Activated CD4-positive, alpha-beta T cell treated with anti-CD3 and anti-CD28 coated beads, Interleukin-2, amount 10 ng/mL, durations not matched to agents 24 days and 14 days (primary cell): ENCODE data around the gene MAP2K3. TPM values are rescaled to one million over a fixed set of nuclear protein-coding genes. Genes with fewer than 3 reads are reported as not detected.
"Not testable (repeated sequence)": the region's sequence is repeated elsewhere in the genome, so short reads cannot be mapped to it uniquely, and the experiment has no call there.

Source experiments
- DNase-seq: peaks from one replicate; pipeline ENCODE4 v3.0.0; 2022
- H3K27ac Mint-ChIP-seq: one replicate; pipeline ENCODE4 v1.8.0; 2022; ENCODE audit warnings: mild to moderate bottlenecking, mixed read lengths
- H3K27me3 Mint-ChIP-seq: one replicate; pipeline ENCODE4 v1.8.0; 2022; ENCODE audit warnings: mixed read lengths
- H3K36me3 Mint-ChIP-seq: one replicate; pipeline ENCODE4 v1.8.0; 2022; ENCODE audit warnings: low read depth, mild to moderate bottlenecking, mixed read lengths
- H3K4me1 Mint-ChIP-seq: one replicate; pipeline ENCODE4 v1.8.0; 2021; ENCODE audit warnings: mixed read lengths
- H3K4me3 Mint-ChIP-seq: one replicate; pipeline ENCODE4 v1.8.0; 2022; ENCODE audit warnings: mild to moderate bottlenecking, moderate library complexity, mixed read lengths
- H3K9me3 Mint-ChIP-seq: one replicate; pipeline ENCODE4 v1.8.0; 2021; ENCODE audit warnings: mixed read lengths
- intact Hi-C: fragments of 100-400 bp; cut with micrococcal nuclease; formaldehyde crosslinking; loops from one replicate; pipeline ENCODE4 v1.15.1; 2023
- total RNA-seq: library from RNA; stranded (reverse); gene quantifications from 2 replicates; pipeline ENCODE4 v1.2.3, GENCODE V29; 2022

Gene MAP2K3
- total RNA-seq, 1 donor from 2014 or later = 166 TPM

DNA sequence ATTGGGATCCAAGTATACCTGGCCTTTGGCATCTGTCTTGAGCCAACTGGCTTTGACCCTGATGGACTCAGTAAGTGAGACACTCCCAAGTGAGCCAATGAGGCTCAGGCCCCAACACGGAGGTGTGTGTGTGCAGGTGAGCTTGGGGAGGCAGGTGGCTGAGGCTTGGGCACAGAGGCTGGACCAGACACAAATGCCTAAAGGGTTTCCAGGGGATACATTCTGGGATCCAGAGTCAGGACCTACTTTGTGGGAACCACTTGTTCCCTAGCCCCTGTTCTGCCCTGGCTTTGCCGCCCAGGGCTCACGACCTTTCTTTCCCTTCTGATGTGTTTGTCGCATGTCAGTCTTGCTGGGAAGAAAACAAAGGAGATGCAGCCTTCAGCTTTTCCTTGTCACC, 56.8 kb downstream of the MAP2K3 start:
- H3K4me1 Mint-ChIP-seq, H3K27me3 Mint-ChIP-seq, H3K36me3 Mint-ChIP-seq, DNase-seq, H3K4me3 Mint-ChIP-seq, intact Hi-C loops, H3K9me3 Mint-ChIP-seq, H3K27ac Mint-ChIP-seq: not testable (repeated sequence)

DNA sequence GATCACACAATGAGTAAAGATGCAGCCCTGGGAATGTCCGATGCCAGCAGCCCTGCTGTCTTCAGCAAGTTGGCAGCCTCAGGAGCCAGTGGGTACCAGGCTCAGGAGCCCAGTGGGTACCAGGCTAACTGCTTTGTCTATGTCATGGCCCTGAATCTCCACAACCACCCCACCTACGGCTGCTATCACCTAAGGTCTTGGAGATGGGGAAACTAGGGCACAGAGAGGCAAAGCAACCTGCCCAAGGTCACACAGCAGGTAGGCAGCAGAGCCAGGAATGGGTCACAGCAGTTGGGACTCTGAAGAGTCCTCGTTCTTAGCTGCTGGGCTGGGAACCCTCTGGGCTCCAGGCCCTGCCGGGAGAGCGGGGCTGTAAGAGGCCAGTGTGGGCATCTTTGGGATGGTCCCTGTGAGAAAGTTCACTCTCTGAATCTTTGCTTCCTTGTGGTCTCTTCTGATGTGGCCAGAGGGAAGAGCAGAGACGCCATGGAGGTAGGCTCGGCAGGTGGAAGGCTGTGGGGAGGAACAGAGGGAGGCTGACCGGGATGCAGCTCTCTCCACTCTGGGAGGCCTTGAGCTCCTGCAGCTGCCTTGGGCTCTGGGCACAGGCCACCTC, 57.5 kb downstream of the MAP2K3 start:
- intact Hi-C loops, H3K4me3 Mint-ChIP-seq, H3K36me3 Mint-ChIP-seq, H3K9me3 Mint-ChIP-seq, H3K4me1 Mint-ChIP-seq, DNase-seq, H3K27me3 Mint-ChIP-seq, H3K27ac Mint-ChIP-seq: not testable (repeated sequence)

DNA sequence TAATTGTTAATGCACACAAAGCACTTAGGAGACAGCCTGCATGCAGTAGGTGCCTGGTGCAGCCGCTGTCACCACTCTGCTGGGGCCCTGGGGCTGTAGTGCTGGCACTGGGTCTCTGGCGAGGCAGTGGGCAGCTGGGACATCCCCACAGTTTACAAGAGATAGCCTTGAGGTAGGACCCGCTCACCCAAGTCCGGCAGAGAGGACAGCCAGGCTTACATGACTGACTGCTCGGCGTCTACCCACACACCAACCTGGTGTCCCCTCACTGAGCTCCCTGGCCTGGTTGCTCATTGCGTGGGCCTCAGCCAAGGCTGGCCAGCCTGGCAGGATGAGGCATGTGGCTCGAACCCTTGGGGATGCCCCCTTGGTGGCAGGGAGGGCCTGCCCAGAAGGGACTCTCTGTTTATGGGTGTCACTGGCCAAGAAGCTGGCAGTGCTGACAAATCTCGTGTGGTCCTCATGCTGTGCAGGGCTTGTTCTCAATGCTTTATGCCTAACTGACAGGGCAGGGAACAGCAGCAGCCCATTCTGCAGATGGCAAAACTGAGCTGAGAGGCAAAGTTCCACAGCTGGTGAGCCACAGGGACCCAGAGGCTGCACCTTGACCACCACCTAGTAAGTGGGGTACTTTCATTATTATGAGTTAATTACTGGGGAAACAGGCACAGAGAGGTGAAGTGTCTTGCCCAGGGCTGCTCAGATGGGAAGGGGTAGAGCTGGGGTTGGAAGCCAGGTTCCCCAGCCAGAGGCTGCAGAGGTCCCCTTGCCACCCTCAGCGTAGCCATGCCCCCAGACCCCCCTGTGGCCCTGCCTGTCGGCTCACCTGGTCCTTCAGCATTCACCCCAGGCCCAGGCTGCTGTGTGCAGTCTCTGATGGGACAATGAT, 58.8 kb downstream of the MAP2K3 start:
- intact Hi-C loops, H3K36me3 Mint-ChIP-seq, DNase-seq, H3K9me3 Mint-ChIP-seq, H3K27me3 Mint-ChIP-seq, H3K4me3 Mint-ChIP-seq, H3K4me1 Mint-ChIP-seq, H3K27ac Mint-ChIP-seq: not testable (repeated sequence)

DNA sequence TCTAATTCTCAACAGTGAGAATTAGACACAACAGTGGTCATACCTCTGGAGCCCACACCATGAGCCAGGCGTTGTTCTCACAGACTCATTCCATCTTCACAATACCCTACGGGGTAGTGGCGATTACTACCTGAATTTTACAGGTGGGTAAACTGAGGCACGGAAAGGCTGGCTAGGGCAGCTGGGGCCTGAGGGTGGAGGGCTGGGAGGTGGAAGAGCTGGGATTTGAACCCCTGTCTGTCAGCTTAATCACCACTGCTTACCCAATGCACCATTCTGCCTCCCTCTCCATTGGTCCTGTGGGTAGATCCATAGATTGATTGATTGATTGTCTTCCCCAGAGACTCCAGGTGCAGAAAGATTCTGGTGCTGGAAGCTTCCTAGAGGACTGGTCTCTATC, 60.3 kb downstream of the MAP2K3 start:
- H3K36me3 Mint-ChIP-seq, H3K4me3 Mint-ChIP-seq, DNase-seq, H3K4me1 Mint-ChIP-seq, intact Hi-C loops, H3K9me3 Mint-ChIP-seq, H3K27ac Mint-ChIP-seq, H3K27me3 Mint-ChIP-seq: not testable (repeated sequence)

DNA sequence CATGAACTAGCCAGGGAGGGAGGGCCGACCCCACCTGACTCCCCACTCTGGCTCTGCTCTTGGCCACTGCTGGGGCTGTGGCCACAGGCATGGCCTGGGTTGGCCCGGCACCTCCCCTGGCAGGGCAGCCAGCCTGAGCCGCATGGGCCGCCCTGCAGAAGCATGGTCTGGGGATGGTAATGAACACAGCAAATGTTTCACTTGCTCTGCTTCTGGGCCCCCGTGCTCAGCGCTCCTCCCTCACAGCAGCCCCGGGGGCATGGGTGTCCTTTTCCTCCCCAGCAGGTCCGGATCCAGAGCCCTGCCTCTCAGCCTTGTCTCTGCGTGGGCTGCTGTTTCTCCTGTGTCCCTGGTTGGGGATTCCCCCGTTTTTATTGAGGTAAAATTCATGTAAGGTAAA, 60.7 kb downstream of the MAP2K3 start:
- Mint-ChIP-seq H3K4me3 (no peak overlapping the region), H3K9me3 (no peaks in the 10 kb centered on the region), H3K4me1 (no peaks in the 10 kb centered on the region), H3K27ac (no peak overlapping the region), H3K36me3 (no peaks in the 10 kb centered on the region), H3K27me3 (no peaks in the 10 kb centered on the region)
- intact Hi-C loops = no loop called here
- no peak for DNase-seq

DNA sequence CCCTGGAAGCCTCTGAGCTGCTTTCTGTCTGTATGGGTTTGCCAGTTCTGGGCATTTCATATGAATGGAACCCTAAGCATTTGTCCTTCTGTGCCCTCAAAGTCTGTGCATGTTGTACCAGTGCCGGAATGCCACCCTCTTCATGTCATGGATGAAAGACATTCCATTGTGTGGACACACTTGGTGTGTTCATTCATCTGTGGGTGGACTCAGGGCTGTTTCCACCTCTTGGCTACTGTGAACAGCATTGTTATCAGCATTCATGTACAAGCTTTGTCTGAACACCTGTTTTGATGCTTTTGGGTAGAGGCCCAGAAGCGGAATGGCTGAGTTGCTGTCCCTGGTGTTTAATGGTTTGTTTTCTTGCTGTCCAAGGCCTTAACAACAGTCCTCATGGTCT, 61.6 kb downstream of the MAP2K3 start:
- H3K36me3 Mint-ChIP-seq, H3K9me3 Mint-ChIP-seq, H3K4me1 Mint-ChIP-seq, intact Hi-C loops, H3K4me3 Mint-ChIP-seq, DNase-seq, H3K27me3 Mint-ChIP-seq, H3K27ac Mint-ChIP-seq: not testable (repeated sequence)

DNA sequence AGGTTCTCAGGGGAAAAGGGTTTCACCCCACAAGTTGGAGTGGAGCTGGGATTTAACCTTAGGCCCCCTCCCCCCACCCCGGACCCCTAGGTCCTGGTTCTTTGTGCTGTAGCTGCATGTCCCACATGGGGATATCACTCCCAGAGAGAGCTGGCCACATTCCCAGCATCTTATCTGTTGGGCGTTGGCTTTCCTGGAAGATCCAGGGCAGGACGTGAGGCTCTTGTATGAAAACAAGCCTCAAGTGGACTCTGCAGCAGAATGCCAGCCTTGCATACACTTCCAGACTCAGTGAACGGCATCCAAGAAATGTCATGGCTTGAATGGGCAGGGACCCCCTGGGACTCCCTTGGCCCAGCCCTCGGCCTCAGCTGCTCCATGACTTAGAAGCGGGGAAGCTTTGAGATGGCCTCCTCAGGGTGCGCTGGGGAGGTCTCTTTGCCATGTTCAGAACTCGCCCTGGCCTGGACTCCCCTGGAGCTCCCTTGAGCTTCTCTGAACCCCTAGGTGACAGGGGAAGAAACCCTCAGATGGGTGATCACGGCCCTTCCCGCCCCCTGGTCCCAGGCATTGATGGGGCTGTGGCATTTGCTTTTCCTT, 62.2 kb downstream of the MAP2K3 start:
- H3K9me3 Mint-ChIP-seq, intact Hi-C loops, H3K4me3 Mint-ChIP-seq, H3K27ac Mint-ChIP-seq, H3K27me3 Mint-ChIP-seq, H3K4me1 Mint-ChIP-seq, DNase-seq, H3K36me3 Mint-ChIP-seq: not testable (repeated sequence)

DNA sequence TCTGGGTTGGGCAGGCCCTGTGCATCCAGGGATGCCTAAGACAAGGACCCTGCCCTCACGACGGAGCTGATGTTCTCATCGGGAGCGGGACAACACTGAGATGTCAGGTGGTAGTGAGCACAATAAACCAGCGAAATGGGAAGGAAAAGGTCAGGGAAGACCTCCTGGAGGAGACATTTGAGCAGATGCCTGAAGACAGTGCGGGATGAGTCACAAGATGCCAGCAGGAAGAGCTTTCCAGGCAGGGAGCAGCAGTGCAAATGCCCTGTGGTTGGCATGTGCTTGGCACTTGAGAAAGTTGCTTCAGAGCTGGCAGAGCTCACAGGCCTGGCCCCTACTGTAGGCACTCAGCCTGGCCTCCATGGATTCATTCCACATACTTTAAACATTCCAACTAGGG, 63.1 kb downstream of the MAP2K3 start:
- intact Hi-C loops, DNase-seq, H3K27me3 Mint-ChIP-seq, H3K9me3 Mint-ChIP-seq, H3K36me3 Mint-ChIP-seq, H3K4me3 Mint-ChIP-seq, H3K4me1 Mint-ChIP-seq, H3K27ac Mint-ChIP-seq: not testable (repeated sequence)

DNA sequence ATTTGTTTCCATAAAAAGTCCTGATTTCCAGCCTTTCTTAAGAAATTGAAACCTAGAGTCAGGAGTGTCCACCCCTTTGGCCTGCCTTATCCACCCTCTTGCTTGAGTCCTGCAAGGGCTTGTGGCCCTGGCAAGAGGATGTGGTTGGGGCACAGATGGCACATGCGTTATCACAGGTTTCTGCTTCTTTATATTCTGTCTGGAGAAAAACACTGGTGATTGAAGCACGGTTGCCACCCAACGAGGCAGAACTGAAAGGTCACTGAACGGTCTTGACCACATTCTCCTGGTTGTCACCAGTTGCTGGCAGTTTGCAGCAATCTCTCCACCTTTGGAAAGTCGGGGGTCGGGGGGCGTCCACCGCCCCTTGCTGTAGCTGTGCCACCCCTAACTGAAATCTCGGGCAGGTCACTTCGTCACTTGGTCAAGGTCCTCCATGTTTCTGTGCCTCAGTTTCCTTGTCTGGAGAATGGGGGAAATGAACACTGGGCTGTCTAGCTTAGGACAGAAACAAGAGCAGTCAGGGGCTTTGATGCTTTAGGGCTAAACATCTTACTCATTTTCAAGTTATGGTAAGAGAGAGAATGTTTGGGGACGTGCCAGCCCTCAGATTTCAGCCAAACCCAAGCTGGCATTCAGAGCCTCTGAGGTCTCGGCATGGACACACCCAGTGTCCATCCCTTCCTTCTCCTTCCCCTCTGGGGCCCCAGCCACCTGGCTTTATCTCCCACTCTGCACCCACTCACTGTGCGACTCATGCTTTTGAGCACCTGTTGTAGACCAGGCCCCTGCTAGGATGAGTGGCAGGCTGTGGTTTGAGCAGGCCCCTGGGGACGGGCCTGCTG, 63.8 kb downstream of the MAP2K3 start:
- H3K27me3 Mint-ChIP-seq, DNase-seq, H3K27ac Mint-ChIP-seq, H3K36me3 Mint-ChIP-seq, H3K4me3 Mint-ChIP-seq, H3K4me1 Mint-ChIP-seq, intact Hi-C loops, H3K9me3 Mint-ChIP-seq: not testable (repeated sequence)

DNA sequence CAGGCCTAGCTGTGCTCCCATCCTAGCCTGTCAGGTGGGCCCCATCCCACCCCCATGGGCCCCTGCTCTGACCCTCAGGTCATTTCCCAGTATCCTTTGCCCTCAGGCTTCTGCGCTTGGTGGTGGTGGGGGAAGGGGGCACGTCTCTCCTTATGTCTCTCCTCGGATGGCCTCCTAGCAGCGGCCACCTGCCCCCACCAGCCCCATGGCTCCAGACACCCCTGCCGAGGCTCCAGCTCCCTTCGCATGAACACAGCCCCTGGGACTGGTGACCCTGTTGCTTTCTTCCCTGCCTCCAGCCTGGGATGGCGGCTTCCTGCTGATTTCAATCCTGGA, 64.4 kb downstream of the MAP2K3 start:
- intact Hi-C loops, H3K4me1 Mint-ChIP-seq, H3K9me3 Mint-ChIP-seq, H3K36me3 Mint-ChIP-seq, H3K4me3 Mint-ChIP-seq, H3K27ac Mint-ChIP-seq, DNase-seq, H3K27me3 Mint-ChIP-seq: not testable (repeated sequence)

DNA sequence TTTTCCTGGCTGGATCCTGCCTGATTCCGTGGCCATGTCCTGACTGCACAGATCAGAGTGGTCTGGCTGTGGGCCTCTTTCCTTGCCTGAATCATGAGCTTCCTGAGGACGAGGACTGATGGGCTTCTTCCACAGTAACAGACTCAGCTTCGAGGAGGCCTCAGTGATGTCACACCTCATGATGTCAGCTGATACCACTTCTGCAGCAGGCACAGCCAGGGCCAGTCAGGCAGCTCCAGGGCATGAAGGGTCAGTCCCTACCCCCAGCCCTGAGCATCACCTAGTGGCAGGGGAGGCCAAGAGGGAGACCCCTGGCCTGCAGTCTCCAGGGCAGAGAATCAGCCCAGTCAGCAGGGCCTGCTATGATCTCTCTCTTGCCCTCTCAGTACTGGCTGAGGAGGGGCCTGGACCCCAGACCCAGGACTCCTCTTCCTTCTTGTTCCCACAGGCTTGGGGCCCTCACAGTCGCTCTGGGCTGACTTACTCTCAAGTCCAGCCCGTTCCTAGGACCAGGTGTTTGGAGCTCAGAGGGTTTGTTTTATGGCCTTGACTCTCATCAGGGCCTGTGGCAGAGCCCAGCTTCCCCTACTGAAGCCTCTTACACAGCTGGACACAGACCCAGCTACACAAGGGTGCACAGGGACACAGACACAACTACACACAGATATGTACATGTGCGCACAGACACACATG, 65.0 kb downstream of the MAP2K3 start:
- H3K27me3 Mint-ChIP-seq, H3K4me3 Mint-ChIP-seq, H3K4me1 Mint-ChIP-seq, H3K27ac Mint-ChIP-seq, intact Hi-C loops, H3K9me3 Mint-ChIP-seq, H3K36me3 Mint-ChIP-seq, DNase-seq: not testable (repeated sequence)

DNA sequence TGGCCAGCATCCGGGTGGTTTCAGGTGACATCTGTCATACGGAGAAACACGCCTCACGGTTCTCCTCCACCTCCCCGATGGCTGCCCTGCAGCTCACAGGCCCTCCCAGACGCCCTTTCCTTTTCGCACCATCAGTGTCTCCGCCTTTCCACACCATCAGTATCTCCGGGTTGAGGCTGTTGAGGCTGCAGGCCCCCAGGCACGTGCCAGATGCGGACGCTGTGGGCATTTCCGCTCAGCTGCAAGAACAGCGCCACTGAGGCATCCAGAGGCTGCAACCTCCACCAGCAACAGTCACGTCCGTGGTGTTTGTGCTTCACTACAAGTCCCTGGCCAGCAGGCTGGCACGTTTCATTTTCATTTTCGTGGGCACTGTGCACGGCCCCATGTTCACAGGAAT, 66.0 kb downstream of the MAP2K3 start:
- H3K27me3 Mint-ChIP-seq, H3K4me1 Mint-ChIP-seq, DNase-seq, H3K36me3 Mint-ChIP-seq, intact Hi-C loops, H3K9me3 Mint-ChIP-seq, H3K4me3 Mint-ChIP-seq, H3K27ac Mint-ChIP-seq: not testable (repeated sequence)

DNA sequence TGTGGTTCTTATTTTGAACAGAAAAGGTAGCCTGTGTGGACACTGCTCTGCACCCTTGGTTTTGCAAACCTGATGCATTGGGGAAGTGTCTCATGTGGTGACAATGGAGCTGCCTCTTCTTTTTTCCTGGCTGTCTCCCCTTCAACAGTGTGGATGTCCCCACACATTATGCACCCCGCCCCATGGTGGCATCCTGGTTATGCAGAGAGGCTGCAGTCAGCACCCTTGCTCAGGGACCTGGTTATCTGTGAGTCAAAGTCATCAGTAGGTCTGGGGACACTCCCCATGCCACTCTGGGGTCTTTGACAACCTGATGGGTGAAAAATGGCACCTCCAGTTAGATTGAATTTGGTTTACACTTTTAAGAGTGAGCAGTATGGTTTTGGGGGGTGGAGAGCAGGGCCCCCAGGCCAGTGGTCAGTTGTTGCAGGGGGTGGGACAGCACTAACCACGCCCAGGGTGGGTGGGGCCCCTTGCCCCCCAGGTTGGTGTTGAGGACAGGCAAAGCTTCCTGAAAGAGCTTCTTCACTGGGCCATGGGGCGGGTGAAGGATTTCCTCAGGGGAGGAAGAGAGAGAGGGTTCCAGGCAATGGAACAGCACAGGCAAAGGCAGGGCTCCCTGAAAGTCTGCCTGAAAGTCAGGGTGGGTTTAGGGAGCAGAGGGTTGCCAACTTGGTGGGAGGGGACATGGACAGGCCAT, 67.0 kb downstream of the MAP2K3 start:
- intact Hi-C loops = no loop called here
- DNase-seq = no peak
- H3K4me1 Mint-ChIP-seq = no peaks in the 10 kb centered on the region
- H3K27ac Mint-ChIP-seq = no peak overlapping the region
- H3K36me3 Mint-ChIP-seq = no peaks in the 10 kb centered on the region
- H3K9me3 Mint-ChIP-seq = no peaks in the 10 kb centered on the region
- no peaks in the 10 kb centered on the region for H3K27me3 Mint-ChIP-seq
- no peak overlapping the region for H3K4me3 Mint-ChIP-seq
